HL-60 (cell line): Measurements from ENCODE around the gene GBGT1.

Experiments used
- DNase-seq, 2 experiments: peaks; one replicate each; pipeline ENCODE4 v3.0.0-alpha.2; 2010 to 2020; ENCODE audit warnings: low read depth in 1 of 2, low spot score in 1 of 2
- H3K27ac ChIP-seq: fragments of 250-450 bp; sonication (Bioruptor Pico); replicated peaks from 2 replicates; pipeline ENCODE4 v1.5.1; 2020; ENCODE audit warnings: mild to moderate bottlenecking, moderate library complexity
- H3K27me3 ChIP-seq: fragments of 250-450 bp; sonication (Bioruptor Pico); 2 replicates; pipeline ENCODE4 v1.5.1; 2021; ENCODE audit warnings: mild to moderate bottlenecking, moderate library complexity; ENCODE audit not compliant: insufficient read depth, poor library complexity, severe bottlenecking
- H3K4me3 ChIP-seq: replicated peaks from 2 replicates; pipeline ENCODE4 v1.5.1; 2011; ENCODE audit warnings: mild to moderate bottlenecking, control low read depth, low read length; ENCODE audit not compliant: insufficient read depth
- CTCF ChIP-seq: IDR thresholded peaks from one replicate; pipeline ENCODE4 v1.5.1; 2011; ENCODE audit warnings: low read length, control low read depth, inconsistent platforms; ENCODE audit not compliant: insufficient read depth
- GABPA ChIP-seq: IDR thresholded peaks from 2 replicates; pipeline ENCODE4 v1.6.1; 2012; ENCODE audit warnings: low read depth
- POLR2AphosphoS5 ChIP-seq: IDR thresholded peaks from 2 replicates; pipeline ENCODE4 v1.6.1; 2012; ENCODE audit warnings: low read depth
- REST ChIP-seq: IDR thresholded peaks from 2 replicates; pipeline ENCODE4 v1.6.1; 2012; ENCODE audit warnings: low read depth; ENCODE audit not compliant: insufficient replicate concordance
- SPI1 ChIP-seq: IDR thresholded peaks from 2 replicates; pipeline ENCODE4 v1.6.1; 2012; ENCODE audit warnings: low read depth, mild to moderate bottlenecking, borderline replicate concordance

Gene GBGT1

GRCh38 chr9:133117271-133118178 is 46.2 kb downstream of the GBGT1 start:
- Histone ChIP-seq H3K27me3 (no peaks in the 10 kb centered on the region), H3K4me3 (no peak overlapping the region), H3K27ac (no peak overlapping the region)
- peak in 1 of 2 experiments; percentile 46 for DNase-seq
- TF ChIP-seq CTCF (no peak), POLR2AphosphoS5 (no peak), SPI1 (no peak), REST (no peak), GABPA (no peak)

DNA sequence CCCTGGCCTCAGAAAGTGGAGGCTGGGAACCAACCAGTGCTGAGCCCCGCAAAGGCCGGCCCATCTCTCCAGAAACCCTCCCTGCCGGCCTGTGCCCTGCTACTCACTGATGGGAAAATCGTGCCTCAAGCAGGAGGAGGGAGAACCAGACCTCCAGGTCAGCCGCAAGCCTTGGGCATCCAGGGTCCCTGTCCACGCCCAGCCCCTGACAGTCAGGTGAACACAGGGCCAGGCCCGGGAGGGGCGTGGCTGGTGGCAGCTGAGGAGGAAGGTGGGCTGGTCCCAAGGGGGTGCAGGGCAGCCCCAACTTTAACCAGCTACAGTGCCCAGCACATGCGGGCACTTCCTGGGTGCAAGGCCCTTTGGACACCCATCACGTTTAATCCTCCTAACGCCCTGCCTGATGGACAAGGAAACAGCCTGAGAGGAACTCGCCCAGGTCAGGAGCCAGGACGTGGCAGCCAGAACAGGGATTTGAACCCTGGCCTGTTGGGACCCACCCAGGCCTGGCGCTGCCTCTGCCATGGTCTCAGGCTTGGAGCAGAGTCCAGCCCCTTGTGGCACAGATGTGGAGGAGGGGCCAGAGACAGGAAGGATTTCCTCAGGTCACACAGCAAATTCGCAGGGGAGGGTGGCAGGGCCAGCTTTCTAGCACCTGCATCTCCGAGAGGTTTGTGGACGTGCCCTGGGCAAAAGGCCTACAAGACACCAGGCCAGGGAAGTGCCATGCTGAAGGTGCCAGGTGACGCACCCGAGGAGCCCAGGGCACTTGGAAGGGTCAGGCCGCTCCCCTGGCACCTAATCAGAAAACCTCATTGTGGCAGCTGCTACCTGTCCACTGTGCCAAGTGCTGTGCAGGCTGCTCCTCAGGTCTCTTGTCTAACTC is 47.1 kb downstream of the GBGT1 start:
- TF ChIP-seq CTCF (no peak), REST (no peak), SPI1 (no peak), GABPA (no peak), POLR2AphosphoS5 (no peak)
- no peak overlapping the region for H3K4me3 ChIP-seq
- H3K27me3 ChIP-seq = no peaks in the 10 kb centered on the region
- DNase-seq = no peak
- H3K27ac ChIP-seq = no peak overlapping the region

- TF ChIP-seq SPI1 = no peak
- no peak for TF ChIP-seq POLR2AphosphoS5
- no peak for TF ChIP-seq GABPA
- TF ChIP-seq CTCF = no peak
- TF ChIP-seq REST = no peak
- DNase-seq = no peak
- H3K4me3 ChIP-seq = no peak overlapping the region
- H3K27ac ChIP-seq = no peak overlapping the region
- no peaks in the 10 kb centered on the region for H3K27me3 ChIP-seq
These were observed 47.9 kb downstream of the GBGT1 start for GRCh38 chr9:133115604-133116345.
